Stimulated activated CD8-positive, alpha-beta memory T cell treated with anti-CD3 and anti-CD28 coated beads, Interleukin-7, amount 100 ng/mL, for 4 hours (primary cell): Measurements from ENCODE around the gene TMEM150C.
"Not testable (repeated sequence)": the region's sequence is repeated elsewhere in the genome, so short reads cannot be mapped to it uniquely, and the experiment has no call there.

ENCODE experiments used
- DNase-seq, 2 donors: peaks; one replicate each; pipeline ENCODE4 v3.0.0-alpha.2; 2020; ENCODE audit warnings: low read depth in 2 of 2

Gene TMEM150C

GRCh38 chr4:82515705-82516104, 46.1 kb downstream of the TMEM150C start:
- DNase-seq, result no peak

- no peak for DNase-seq
Observed at GRCh38 chr4:82513382-82513781, 48.4 kb downstream of the TMEM150C start.

DNA sequence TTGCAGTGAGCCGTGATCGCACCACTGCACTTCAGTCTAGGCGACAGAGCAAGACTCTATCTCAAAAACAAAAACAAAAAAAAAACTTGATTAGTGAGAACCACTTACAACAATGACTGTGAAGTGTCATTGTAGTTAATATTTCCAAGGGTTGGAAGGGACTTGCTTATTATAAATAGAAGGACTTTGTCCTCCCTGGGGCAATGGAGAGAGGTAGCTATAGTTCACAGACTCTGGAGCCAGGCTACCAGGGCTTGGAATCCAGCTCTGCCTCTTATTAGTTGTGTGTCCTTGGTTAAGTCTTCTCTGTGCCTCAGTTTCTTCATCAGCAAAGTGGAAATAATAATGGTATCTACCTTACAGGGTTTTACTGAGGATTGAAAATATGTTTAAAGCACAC, 51.6 kb downstream of the TMEM150C start:
- no peak for DNase-seq

- DNase-seq, result no peak
Observed at GRCh38 chr4:82508806-82509428, 52.9 kb downstream of the TMEM150C start.

GRCh38 chr4:82508011-82508410, 53.8 kb downstream of the TMEM150C start:
- DNase-seq, result no peak

DNA sequence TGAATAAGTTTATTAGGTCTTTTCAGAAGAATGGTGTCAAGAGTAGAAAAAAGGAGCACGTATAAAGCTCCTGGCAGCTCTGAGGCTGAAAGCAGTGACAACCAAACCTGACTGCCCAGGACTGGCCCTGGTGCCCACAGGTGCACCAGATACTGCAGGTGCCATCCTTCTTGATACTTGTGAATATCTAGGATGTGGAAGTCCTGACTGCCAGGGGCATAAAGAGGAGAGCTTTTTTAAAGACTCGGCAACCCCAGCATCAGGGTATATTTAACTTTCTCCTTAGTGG, 60.7 kb downstream of the TMEM150C start:
- DNase-seq, result no peak

DNA sequence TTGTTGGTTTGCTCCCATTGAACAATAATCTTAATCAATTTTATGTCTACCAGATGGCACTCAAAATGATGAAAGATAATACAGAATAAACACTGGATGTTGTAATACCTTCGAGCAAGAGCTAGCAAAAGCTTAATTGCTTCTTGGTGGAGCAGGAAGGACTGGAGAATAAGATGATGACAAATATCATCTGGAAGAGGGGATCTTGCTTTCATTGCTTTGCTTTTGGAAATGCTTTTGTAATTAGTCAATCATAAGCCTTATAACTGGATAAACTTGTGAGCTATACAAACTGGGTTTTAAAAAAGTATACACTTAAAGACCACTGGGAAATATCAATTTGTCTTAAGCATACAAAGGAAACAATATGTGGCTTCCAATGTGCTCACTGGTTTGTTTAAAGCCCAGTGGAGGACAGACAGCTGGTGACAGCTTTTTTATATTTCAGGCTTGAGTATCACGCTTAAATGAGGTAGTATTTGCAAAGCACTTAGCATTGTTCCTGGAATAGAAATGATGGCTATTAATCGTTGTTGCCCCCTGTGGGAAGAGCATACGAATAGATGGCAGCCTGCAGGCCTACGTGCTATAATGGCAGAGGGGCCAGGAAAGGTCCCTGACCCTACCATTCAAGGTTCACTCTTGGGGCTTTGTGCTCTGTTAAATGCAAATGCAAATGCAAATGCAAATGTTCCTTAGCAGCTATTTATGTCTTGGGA, 61.2 kb downstream of the TMEM150C start:
- no peak for DNase-seq

DNA sequence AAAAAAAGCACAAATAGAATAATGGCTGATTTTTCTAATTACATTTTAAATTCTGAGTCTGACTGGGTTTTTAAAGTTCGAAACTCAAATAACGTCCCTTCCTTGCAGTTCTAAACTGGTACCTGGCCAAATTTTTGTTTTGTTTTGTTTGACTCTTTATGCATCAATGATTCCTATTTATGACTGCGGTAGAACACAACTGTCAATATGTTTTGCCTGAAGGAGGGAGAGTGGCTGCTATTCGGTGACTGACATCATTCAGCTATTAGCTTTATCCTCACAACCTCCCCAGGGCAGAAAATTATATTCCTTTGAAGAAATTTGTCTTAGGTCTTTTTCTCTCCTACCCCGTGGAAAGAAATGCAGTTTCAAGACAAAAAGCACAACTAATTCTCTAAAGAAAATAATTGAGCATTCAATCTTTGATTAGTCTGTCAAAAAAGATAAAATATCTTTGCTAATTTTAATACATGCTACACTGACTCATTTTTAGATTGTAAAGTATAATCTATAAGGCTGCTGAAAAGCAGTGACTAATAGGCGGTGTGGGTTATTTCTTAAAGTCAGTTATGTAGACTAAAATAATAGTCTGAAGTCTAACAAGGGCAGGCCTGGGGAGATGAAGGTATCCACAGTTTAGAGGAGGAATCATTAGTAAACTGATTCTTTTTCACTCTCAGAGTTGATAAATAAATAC, 61.9 kb downstream of the TMEM150C start:
- DNase-seq, result no peak

DNA sequence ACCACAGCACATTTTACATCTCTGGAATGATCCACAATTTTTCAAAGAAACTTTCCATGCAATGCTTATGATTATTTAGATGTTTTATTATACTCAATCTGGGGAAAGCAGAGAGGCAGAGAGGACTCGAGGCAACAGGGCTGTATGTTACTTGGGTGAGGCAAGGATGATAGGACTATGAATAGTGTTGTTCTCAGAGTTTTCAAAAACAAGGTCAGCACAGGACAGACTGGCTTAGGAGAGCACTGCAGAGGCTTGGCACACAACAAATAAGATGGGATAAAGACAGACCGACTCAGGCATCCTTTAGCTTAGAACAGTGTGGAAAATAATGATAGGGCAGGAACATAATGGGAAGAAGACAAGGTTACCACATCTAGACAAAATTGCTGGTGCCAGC, 65.4 kb downstream of the TMEM150C start:
- no peak for DNase-seq

- DNase-seq, result no peak
Observed at GRCh38 chr4:82495666-82496065, 66.1 kb downstream of the TMEM150C start.

GRCh38 chr4:82493721-82494425, 67.9 kb downstream of the TMEM150C start:
- no peak for DNase-seq

- DNase-seq, result no peak
Observed at GRCh38 chr4:82491251-82491960, 70.4 kb downstream of the TMEM150C start.

GRCh38 chr4:82489987-82490386, 71.8 kb downstream of the TMEM150C start:
- no peak for DNase-seq

DNA sequence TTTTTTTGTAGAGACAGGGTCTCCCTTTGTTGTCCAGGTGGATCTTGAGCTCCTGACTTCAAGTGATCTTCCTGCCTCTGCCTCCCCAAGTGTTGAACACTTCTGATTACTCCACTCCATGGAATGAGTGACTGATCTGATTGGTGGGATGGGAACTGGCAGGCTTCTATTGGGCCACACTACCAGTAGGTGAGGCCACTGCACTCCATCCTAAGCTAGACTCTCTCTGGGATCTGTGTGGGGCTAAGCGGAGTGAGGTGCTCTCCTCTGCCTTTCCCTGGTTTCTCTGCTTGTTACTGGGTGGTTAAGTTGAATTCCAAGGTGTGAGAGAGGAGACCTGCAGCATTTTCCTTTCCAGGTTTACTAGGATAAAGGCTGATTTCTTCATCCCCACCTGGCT, 72.7 kb downstream of the TMEM150C start:
- no peak for DNase-seq

DNA sequence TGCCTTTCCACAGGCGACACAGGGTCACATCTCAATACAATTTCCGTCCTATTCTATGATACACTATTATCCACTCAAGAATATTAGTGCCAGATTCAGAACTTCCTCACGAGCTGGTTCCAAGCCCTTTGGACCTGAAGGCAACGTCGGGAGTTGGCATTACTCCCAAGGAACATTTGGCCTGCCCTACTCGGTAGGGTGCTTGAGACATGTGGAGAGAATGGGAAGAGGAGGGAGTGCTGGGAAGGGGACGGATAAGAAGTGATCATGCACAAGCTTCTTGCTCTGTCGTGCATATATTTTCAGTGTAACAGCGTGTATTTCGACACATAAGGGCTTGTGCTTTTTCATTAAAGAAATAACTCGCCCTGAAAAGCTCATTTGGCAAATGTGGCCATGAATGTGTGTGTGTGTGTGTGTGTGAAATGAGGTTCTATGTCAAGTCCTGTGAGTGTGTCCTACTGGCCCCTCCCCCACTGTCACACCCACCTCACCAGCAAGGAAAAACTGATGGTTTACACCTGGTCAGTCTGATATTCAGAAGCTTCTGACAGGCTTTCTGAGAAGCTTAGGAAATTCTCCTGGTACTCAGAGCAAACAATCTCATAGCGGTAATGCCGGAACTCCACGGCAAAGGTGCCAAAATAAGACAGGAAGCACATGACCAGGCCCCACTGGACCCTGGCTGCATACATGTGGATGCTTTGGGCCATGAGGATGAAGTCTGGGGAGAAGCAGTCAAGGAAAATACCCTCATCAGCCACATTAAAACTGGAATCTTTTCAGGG, 76.6 kb downstream of the TMEM150C start:
- DNase-seq, result no peak

- DNase-seq, result no peak
Observed at GRCh38 chr4:82482387-82482786, 79.4 kb downstream of the TMEM150C start.

- DNase-seq, result no peak
Observed at GRCh38 chr4:82481506-82481840, 80.3 kb downstream of the TMEM150C start.

GRCh38 chr4:82480771-82481505, 80.8 kb downstream of the TMEM150C start:
- DNase-seq, result no peak

DNA sequence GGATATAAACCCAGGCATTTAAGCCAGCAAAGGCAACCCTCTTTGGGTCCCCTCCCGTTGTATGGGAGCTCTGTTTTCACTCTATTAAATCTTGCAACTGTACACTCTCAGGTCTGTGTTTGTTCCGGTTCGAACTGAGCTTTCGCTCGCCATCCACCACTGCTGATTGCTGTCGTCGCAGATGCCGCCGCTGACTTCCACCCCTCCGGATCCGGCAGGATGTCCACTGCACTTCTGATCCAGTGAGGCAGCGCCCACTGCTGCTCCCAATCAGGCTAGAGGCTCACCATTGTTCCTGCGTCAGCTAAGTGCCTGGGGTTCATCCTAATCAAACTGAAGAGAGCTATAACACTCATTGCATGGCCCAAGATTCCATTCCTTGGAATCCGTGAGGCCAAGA, 82.2 kb downstream of the TMEM150C start:
- DNase-seq, result no peak

DNA sequence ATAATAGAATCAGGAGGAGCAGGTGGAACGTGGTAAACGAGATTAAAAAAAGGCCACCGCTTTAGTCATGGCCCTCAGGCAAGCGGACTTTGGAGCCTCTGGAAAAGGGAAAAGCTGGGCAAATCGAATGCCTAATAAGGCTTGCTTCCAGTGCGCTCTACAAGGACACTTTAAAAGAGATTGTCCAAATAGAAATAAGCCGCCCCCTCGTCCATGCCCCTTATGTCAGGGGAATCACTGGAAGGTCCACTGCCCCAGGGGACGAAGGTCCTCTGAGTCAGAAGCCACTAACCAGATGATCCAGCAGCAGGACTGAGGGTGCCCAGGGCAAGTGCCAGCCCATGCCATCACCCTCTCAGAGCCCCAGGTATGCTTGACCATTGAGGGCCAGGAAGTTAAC, 84.3 kb downstream of the TMEM150C start:
- DNase-seq, result not testable (repeated sequence)

DNA sequence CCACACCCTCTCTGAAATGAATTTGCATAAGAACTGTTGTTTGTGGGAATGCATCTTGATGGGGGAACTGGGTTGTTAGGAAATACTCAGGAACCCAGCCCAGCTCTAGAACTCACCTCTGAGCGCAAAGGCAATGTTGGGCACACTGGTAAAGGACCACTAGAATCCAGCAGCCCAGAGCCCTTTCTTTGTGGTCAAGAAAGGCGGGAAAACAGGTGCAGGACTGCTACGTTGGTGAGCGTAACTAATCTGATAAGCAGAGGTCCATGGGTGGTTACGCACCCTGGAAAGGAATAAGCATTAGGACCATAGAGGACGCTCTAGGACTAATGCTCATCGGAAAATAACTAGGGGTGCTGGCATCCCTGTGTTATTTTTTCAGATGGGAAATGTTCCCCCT, 85.9 kb downstream of the TMEM150C start:
- not testable (repeated sequence) for DNase-seq
